Iris pigment epithelial cell (primary cell): Measurements from ENCODE around the gene TRPC6.

Source experiments
- DNase-seq: peaks from one replicate; pipeline ENCODE4 v3.0.0-alpha.2; 2011; ENCODE audit warnings: low read depth

The TRPC6 gene

DNA sequence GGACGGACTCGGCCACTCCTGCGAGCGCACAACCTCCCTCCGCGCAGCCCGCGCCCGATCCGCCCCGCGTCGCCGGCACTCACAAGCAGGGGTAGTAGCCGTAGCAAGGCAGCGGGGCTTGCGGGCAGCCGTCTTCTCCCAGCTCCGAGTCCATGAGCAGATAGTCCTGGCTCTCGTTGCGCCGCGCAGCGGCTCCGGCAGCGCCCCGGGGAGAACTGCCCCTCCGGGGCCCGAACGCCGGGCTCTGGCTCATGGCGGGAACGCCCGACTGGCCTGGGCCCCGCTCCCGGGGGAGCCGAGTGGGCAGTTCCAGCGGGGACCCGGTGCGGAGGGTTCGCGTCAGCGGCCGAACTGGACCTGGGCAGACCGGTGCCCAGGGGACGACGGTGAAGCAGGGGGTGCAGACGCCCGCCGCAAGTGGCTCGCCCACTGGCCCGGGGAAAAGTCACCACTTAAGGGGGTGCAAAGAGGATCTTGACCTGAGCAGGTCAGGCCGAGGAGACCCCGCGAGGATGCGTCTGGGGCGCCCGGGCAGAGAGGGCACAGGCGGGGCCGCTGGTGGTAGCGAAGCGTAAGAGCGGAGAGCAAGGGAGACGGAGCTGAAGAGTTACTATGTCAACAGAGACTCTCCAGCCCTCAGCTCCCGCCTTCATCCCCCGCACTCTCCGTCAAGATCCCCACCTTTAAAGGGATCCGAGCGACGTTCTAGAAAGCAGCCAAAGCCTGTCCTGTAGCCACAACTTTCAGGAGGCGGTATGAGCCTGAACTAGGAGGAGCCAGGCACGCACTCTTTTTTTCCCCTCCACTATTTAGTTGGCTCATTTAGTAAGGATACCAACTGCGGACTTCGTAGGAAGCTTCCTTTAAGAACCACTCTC is at the start of gene TRPC6:
TSS of gene TRPC6 (minus strand) at position 757 of the 878 bp plus-strand sequence. CDS start at position 253, 504 bp downstream.
- DNase-seq, result peak; percentile 10

DNA sequence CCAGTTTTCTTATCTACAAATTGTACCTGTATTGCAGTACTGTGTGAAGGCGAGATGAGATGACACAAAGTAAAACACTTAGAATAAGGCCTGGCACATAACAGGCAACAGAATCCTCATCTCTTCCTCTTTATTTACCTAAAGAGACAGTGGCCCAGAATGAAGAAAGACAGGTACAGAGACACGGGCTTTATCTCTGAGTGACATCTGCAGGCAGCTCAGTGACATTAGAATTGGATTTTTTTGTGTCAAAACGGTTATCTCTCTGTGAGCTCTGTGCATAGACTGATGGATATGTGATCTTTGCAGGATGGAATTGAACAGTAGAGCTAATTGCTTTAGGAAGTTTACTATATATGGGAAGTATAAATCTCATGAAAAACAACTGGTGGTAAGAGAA is 36.2 kb upstream of the TRPC6 start:
- no peak for DNase-seq

DNA sequence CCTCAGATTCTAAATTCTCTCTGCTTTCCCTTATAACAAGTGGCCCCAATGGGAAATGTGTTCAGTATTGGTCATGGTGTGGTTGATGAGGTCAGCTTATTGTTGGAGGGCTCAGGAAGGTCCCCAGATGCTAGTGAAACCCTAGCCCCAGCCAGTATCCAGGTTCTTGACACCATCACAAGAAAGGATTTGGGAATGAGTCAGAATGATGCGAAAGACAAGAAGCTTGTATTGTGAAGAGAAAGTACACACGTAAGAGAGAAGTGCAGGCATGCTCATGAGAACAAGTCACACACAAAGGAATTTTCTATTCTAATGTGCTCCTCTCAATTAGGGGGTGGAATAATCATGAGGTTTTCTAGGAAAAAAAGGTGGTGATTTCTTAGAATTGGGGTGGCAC is 34.9 kb upstream of the TRPC6 start:
- DNase-seq, result peak; percentile 25

DNA sequence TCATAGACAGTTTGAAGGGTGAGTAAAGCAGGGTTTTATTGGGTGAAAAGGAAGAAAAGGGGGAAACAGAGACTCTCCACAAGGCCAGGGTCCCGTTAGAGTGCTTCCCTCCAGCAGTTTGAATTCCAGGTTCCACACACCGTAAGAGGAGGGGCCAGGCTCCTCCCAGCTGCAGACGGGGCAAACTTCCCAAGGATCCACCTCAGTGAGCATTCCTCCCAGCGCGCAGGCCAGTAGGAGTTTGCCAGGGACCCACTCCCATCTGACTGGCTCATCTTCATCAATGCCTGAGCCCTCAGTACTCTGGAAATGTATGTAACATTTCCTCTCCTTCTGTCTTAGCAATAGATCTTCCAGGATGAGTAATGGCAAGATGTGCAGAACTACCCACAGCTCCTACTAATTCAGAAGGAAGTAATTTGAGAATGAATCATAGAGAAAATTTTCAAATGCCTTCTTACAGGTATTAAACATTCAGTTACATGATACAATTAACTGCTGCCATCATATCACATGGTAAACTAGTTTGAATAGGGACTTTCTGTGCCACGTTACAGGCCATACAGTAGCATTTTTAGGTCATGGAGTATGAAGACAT is 34.0 kb upstream of the TRPC6 start:
- peak; percentile 9 for DNase-seq

DNA sequence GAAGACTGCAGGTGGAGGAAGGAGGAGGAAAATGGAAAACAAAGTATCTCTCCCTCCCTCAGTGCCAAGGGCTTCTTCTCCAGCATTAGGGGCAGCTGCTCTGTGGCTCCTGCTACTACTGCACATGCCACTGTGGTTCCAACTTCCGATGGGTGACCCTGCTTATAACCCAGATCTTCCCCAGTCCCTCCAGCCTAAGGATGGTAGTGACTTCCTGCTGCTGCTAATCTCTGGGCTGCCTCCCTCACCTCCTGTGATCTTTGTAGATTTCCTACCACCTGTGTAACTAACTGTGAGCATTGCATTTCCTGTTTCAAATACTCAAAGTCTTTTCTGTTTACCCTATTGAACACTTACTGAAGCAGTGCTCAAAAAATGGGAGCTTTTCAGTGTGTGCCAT is 28.7 kb upstream of the TRPC6 start:
- no peak for DNase-seq

DNA sequence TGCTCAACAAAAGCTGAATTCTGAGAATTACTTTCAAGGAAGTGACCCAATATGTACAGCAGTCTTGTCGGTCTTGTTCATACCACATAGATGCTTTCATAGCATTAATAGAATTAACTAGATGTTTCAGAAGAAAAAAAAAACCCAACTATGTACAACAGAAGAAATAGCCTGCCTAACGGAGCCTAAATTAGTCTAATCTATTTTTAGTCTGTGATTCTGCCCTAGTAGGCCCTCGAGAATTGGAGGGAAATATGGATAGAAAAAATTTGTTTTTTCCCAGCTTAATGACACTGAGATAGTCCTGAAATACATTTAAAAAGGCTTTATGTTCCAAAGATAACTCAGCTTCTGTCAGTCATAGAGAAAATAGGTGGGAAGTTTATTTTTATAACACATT is 17.1 kb upstream of the TRPC6 start:
- DNase-seq, result no peak

DNA sequence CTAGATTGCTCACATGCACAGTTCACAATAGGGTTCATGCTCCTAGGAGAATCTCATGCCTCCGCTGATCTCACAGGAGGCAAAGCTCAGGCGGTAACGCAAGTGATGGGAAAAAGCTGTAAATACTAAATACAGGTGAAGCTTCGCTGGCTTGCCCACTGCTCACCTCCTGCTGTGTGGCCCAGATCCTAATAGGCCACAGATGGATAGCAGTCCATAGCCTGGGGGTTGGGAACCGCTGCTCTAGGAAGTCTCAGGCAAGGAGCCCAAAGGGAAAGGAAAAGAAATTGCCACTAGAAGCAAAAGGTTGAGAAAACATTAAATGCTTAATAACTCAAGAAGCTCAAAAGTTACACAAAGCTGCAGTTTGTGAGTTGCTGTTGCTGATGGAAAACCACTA is 3.2 kb upstream of the TRPC6 start:
- no peak for DNase-seq

DNA sequence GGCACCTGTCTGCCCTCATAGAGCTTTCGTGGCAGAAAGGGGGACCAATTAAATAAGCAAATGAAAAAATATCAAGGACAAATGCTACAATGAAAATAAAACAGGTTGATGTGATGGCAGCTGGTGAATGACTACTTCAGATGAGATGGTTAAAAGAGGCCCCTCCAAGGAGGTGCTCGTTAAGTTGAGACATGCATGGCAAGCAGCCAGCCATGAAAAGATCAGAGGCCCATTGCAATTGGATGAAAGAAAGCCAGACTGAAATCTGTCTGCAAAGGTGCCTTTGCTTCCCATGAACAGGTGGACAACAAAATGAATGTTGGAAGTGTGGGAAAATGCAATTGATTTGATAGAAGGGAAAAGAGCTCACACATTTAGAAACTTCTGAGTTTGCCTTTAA is 848 bp upstream of the TRPC6 start:
- DNase-seq, result no peak

DNA sequence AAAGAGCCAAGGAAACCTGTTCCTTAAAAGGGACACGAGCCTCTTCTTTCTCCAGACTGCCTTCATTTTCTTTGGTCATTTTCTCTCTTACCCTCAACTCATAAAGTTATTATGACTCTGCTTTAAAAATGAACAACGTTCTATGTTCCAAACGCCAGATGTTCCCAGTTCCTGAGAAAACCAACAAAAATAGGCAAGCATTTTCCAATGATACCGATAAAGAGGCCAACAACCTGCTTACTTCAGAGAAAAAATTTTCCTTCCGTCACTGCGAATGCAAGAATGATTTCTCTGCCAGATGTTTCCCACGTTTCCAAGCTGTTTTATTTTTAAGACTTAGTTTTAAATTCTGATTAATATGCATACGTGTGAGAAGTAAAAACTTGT is 315 bp upstream of the TRPC6 start:
- DNase-seq, result no peak

DNA sequence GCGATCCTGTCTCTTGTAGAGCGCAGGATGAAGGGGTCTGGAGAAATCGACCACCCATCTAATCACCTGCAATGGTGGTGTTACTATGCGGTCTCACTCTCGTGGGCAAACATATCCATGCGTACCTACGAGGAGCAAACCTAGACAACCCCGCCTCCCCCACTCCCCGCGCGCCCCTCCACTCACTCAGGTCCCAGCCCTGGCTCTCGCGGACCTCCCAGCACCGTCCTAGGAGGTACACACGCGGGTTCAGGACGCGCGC is 887 bp downstream of the TRPC6 start:
- no peak for DNase-seq

DNA sequence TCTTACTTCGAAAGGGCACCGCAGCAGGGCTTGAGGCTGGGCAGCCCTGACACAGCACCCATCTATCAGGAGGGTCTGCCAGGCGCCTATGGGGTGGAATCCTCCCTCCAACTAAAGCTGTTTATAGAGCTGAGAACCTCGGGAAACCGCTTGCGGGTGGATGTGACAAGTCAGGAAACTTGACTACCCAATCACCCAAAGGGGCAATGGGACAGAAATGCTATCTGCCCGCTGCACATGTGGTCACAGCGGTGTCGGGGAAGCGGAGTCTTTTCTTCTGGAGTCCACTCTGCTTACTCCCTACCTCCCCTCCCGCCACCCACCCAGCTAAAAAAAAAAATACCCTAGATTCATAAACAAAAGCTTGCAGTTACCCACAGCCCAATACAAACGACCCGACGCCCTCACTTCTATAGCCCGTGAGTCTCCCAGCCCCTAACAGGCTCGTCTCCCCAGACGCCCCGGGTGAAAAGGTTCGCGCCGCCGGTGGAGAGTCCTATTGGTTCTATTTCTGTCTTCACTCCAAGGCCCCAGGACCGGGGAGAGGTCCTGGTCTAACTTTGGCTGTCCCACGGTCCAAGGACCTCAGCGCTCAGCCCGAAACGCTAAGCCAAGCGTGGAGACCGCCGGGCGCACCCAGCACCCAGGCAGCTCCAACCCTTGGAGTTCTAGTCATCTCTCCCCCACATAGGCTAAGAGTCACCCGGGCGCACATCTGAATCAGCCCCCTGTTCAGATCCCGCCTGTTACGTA is 1.4 kb downstream of the TRPC6 start:
- no peak for DNase-seq

DNA sequence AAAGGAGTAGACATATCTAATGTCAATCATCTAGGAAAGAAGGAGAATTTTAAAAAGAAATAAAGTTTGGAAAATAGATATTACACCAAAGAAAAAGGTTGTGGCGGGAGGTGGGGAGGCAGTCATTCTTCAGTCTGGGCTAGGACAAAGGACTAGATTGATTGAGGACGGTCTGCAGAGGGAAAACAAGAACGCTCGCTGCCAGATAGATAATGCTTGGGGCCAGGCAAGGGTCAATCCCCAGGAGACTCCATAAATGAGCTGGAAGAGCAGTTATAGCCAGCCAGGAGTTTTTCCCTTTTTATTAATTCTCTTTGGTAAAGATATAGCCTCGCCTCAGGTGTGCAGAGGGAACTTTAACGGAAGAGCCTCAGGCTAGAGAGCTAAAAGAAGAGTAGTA is 6.3 kb downstream of the TRPC6 start:
- no peak for DNase-seq

DNA sequence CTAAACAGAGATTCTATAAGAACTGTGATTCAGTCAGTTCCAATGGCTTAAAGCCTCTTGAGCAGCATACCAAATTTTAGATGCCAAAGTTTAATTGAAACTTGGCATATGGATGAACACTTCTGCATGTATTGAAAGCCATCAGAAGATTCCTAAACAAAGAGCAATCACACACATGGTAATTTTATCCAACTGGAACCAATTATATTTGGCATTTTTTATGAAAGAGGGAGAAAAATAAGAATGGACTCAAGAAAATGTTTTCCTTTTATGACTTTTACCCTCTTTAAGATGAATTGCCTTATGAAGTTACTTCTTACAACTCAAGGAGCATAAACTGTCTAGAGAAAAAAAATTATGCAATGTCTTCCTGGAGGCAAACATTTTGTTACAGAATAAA is 7.4 kb downstream of the TRPC6 start:
- no peak for DNase-seq

DNA sequence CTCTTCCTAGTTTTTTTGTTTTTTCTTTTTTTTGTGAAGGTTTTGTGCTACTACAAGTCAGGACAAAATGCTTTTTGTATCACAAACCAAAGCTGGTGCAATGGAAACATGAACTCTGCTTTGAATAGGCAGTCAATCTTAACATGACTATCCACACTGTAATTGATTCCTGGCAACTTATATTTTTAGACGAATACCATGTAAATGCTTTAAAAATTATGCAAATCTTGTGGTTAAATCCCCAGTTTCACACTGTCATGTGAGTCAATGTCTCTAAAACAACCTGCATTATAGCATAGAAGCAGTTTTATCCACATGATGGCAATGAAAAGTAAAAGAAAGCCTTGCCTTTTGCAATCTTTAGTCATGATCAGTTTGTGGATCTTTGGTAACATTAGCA is 8.9 kb downstream of the TRPC6 start:
- no peak for DNase-seq

DNA sequence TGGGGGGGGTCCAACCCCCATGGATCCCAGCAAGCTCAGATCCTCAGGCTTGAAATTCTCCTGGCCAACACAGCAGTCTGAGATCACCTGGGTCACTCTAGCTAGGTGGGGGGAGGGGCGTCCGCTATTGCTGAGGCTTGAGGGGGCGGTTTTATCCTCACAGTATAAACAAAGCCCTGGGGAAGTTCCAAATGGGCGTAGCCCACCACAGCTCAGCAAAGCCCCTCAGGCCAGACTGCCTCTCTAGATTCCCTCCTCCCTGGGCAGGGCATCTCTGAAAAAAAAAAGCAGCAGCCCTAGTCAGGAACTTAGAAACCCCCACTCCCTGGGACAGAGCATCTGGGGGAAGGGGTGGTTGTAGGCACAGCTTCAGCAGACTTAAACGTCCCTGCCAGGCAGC is 16.7 kb downstream of the TRPC6 start:
- no peak for DNase-seq

DNA sequence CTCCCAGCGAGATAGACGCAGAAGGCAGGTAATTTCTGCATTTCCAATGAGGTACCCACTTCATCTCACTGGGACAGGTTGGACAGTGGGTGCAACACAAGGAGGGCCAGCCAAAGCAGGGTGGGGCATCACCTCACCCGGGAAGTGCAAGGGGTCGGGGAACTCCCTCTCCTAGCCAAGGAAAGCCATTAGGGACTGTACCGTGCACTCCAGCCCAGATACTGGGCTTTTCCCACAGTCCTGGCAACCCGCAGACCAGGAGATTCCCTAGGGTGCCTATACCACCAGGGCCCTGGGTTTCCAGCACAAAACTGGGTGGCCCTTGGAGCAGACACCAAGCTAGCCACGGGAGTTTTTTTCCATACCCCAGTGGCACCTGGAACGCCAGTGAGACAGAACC is 17.2 kb downstream of the TRPC6 start:
- no peak for DNase-seq

DNA sequence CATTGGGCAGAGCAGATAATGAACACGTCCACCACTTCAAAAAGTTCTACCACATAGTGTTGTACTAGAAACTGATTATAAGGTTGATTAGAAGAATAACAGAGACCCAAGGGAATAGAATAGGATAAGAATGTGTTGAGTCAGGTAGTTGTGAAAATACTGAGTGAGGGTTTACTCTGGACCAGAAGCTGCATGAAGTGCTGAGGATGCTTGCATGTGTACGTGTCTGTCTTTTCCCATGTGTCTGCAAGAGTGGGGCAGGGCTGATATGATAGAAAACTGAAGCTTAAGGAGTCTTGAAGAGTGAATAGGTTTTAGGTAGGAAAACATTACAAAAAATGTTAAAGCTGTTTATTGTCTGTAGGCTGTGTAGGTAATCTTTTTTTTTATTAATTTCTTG is 20.6 kb downstream of the TRPC6 start:
- DNase-seq, result no peak

DNA sequence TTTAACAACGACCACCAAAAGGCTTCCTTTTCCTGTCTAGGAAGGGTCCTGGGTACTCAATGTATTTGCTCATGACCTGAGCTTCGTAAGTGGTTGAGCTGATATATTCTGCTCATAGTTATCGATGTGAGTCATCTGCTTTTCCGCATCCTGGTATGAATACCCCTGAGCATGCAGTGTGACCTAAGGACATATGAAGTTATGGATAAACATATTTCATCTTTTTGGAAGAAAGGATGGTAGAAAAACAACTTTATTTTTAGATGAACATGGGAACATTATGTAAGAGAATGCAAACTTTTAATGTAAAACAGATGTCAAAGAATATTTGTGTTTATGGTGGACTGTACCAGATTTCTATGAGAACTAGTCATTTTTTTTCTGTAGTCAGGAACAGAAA is 28.4 kb downstream of the TRPC6 start:
- DNase-seq, result peak; percentile 45

DNA sequence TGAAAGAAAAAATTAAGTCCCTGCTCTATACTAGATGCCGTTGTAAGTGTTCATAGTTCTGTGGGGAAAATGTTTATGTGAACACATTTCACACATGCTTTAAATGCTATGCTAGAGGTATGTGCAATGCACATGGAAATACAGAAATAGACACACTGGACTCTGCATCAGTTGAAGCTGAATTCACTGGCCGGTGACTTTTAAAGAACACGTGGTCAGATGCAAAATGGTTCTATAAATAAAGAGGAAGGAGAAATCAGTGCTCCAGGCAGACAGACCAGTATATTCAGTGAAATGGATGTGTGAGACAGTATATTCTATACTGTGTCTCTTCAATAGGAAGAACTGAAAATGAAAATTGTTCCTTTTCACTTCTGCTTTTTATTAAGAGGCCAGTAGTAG is 29.9 kb downstream of the TRPC6 start:
- DNase-seq, result peak; percentile 45

DNA sequence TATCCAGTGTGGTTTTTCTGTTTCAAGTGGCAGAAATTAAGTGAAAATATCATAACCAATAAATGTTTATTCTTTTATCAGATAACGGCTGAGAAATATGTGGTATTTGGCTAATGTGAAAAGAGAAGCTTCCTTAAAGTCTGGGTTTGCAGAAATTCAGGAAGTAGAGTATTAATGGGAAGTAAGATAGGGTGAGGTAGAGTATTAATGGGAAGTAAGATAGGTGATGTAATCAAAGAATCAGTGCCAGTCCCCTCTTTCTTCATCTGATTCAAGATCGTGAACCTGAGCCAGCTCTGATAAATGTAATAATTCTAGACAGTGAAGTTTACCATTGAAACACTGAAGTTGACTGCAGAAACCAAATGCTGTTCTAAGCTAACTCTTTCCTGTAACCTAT is 30.9 kb downstream of the TRPC6 start:
- no peak for DNase-seq

DNA sequence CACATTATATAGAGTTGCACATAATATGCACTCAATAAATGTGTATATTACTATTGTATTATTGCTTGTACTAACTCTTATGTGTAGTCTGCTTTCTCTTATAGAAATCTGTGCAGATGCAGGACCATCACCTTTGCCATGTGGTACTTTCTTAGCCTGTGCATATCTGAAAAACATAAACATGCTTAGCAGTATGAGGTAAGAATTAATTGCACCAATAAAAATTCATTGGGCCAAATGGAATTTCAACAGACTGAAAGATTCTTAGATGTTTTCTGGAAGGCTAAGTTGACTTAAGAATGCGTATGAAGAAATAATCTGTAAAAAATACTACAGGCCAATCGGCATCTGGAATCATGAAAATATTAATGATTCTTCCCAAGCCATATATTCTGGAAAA is 55.3 kb downstream of the TRPC6 start:
- DNase-seq, result no peak

DNA sequence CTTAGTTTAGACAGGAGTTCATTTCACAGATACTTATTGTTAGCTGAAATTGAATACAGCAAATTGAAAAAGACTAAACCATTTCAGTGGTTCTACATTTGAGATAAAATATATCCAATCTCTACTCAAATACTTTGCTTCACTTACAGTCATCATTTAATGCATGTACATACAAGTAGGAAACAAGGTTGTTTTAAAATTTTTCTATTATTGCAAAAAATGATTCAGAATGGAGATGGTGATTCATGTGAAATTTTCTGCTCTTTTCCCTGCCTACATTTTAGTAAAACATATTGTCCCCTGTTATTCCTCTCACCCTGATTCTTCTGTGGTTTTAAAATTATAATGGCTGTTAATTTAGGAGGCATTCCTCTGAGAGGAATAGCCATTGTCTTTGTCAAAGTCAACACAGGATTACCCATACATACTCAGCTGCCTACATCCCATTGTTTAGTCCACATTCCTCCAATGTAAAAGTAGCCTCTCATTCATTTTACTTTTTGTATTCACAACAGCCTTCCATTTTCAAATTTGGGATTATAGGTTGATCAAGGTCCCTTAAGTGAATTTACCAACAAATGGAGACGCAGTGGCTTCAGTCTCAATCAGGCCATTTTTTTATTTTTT is 60.1 kb downstream of the TRPC6 start:
- no peak for DNase-seq

DNA sequence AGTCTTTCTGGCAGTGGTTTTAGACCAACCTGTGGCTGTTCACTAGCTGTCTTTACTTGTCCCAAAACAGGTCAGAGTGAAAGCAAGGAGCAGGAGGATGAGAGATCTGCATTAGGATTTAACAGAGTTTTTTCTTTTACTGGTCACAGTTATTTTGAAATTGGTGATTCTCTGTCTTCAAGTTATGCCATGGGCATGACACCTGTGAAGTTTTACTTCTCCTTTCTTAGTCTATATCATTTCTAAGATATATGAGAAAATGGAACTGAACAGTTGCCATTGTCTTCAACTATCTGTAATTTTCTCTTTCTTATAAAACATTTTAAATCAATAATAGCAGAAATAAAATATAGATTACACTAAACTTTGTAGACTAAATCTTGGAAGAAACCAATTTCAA is 60.6 kb downstream of the TRPC6 start:
- DNase-seq, result no peak
